Astrocyte (in vitro differentiated cells and primary cell): ENCODE results near the gene RNASEH2C.

Source experiments
- CTCF ChIP-seq: IDR thresholded peaks from 2 replicates; pipeline ENCODE4 v1.5.1; 2011; ENCODE audit warnings: low read depth, mild to moderate bottlenecking, inconsistent platforms, low read length, moderate library complexity; ENCODE audit not compliant: insufficient read depth
- EZH2 ChIP-seq: IDR thresholded peaks from 2 replicates; pipeline ENCODE4 v1.6.1; 2012; ENCODE audit warnings: mild to moderate bottlenecking, low read length, inconsistent platforms; ENCODE audit not compliant: insufficient read depth

DNA sequence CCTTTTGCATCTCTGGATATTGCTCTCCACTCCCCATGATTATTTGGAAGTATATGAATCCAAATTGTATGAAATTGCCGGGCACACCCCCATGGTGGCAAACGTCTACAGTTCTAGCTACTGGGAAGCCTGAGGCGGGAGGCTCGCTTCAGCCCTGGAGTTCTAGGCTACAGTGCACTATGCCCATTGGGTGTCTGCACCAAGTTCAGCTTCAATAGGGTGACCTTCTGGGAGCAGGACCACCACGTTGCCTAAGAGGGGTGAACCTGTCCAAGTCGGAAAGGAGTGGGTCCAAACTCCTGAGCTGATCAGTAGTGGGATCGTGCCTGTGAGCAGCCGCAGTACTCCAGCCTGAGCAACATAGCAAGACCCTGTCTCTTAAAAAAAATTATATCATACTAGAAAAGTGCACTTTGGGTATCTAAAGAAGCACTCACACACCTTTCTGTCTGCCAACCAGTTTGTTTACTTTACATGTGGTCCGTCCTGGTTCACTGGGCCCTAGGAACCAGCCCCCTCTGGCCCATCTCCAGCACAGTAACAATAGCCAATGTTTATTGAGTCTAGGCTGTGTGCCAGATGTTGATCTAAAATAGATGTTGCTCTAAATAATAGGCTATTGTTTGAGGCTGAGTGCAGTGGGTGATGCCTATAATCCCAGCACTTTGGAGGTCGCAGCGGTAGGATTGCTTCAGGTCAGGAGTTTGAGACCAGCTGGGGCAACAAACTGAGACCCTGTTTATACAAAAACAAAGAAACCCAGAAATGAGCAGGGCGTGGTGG lies 24.9 kb downstream of the RNASEH2C start:
- TF ChIP-seq CTCF: no peak
- no peak for TF ChIP-seq EZH2
